NCI-H2227 treated with DMSO at 0.1 percent for 48 hours (cell line): Measurements from ENCODE around the gene GVQW3.

Experiments used
- DNase-seq: peaks from one replicate; lab custom pipeline; 2025; lab: John Stamatoyannopoulos, UW

Gene GVQW3

GRCh38 chr11:76380977-76381719 is at the start of gene GVQW3, which contains the start of gene THAP12:
Gene GVQW3 (plus strand): TSS chr11:76381323. CDS start chr11:76381829, 506 bp downstream.
Gene THAP12 (minus strand): TSS chr11:76381132. CDS start chr11:76380836, 296 bp downstream.
- peak; percentile 97 for DNase-seq

- DNase-seq: no peak
Observed at GRCh38 chr11:76334826-76335389, 46.2 kb upstream of the GVQW3 start.

GRCh38 chr11:76335842-76336241 is 45.3 kb upstream of the GVQW3 start:
- DNase-seq: no peak

DNA sequence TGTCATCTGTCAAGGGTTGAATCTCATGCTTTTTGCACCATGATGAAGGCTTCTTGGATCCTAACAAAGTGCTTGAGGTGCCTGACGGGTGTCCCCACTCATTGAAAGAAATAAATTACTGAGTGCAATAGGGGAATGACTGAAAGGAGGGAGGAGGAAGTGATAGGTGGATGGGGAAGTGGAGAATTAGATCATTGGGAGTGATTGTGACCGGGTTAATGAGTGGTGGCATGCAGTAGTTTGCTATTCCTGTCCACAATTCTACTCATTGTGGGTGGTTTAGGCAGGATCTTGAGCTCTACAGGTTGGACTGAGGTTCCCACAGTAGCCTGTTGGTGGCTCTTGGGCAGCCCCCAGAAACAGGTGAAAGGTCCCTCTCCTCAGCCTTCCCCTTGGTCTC is 44.5 kb upstream of the GVQW3 start:
- DNase-seq: no peak

- no peak for DNase-seq
Observed at GRCh38 chr11:76337469-76337868, 43.7 kb upstream of the GVQW3 start.

DNA sequence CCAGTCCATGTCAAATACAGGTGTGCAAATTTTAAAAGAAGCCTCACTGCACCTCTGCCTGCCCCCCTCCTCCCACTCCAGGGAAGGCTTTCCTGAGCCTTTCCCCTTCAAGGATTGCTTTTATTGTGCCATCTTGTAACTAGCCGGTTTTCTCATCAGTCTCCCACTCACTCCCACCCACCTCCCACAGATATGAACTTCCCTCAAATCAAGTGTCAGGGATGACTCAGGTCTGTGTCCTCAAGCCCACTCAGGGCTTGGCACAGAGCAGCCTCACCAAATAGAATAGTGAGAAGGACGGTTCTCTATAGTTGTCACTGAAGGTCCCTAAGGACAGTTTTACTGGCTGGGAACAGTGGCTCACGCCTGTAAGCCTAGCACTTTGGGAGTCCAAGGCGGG is 43.2 kb upstream of the GVQW3 start:
- no peak for DNase-seq

GRCh38 chr11:76339221-76339620 is 41.9 kb upstream of the GVQW3 start:
- no peak for DNase-seq

DNA sequence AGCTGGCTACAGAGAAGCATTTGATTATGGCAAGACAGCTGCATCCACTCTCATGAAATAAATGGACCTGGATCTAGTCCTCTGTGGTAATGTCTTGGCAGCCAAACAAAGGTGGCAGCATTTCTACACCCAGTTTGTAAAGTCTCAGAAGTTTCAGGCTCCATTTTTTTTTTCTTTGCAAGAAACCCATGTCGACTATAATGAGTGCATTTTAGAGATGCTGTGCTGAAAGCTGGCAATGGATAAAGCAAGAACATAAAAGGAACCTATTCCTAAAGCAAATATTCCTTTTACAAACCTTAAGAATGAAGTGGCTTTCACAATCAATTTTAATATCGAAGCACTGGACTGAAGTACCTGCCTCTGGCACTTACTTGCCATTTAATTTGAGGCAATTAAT is 33.7 kb upstream of the GVQW3 start:
- DNase-seq: no peak

DNA sequence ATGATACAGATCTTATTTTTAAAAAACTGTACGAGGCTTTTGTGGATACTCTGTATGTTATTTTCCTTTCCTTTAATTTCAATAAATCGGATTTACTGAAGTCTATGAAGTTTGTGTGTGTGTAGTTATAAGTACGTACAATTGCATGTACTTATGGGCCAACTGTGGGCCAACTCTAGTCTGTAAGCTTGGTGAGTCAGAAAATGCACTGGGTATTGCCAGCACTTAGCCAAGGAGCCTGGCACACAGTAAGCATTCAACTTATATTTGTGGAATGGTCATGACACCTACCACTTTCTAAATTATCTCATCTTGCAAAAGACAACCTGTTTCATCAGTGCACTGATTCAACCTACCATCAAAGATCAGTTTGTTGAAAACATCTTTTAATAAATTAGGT is 32.8 kb upstream of the GVQW3 start:
- DNase-seq: no peak

- DNase-seq: no peak
Observed at GRCh38 chr11:76355172-76355571, 26.0 kb upstream of the GVQW3 start.

GRCh38 chr11:76361374-76361773 is 19.7 kb upstream of the GVQW3 start:
- no peak for DNase-seq

- no peak for DNase-seq
Observed at GRCh38 chr11:76361776-76362175, 19.3 kb upstream of the GVQW3 start.

GRCh38 chr11:76362716-76363115 is 18.4 kb upstream of the GVQW3 start:
- no peak for DNase-seq

DNA sequence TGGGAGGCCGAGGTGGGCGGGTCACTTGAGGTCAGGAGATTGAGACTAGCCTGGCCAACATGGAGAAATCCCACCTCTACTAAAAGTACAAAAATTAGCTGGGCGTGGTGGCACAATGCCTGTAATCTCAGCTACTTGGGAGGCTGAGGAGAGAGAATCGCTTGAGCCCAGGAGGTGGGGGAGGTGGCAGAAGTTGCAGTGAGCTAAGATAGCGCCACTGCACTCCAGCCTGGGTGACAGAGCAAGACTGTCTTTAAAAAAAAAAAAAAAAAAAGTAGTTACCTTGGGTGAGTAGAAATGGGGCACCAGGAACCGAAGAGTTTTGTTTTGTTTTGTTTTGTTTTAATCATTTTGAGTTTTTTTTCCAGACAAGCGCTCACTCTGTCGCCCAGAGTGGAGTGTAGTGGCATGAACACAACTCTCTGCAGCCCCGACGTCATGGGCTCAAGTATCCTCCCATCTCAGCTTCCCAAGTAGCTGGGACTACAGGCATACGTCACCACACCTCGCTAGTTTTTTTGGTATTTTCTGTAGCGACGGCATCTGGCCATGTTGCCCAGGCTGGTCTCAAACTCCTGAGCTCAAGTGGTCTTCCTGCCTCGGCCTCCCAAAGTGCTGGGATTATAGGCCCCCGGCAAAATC is 16.0 kb upstream of the GVQW3 start:
- DNase-seq: peak; percentile 59

DNA sequence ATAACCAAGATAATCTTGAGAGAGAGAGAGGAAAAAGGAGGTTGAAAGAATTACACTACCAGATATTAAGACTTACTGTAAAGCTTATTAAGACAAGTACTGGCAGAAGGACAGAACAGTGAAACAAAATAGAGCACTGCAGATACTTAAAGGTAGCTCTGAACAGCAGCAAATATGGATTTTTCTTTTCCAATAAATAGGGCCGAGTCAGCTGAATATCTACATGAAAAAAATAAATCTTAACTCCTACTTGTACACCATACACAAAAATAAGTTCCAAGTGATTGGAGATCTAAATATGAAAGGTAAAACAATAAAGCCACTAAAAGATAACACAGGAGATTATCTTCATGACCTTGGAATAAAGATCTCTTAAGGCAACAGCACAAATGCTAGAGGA is 12.6 kb upstream of the GVQW3 start:
- no peak for DNase-seq

DNA sequence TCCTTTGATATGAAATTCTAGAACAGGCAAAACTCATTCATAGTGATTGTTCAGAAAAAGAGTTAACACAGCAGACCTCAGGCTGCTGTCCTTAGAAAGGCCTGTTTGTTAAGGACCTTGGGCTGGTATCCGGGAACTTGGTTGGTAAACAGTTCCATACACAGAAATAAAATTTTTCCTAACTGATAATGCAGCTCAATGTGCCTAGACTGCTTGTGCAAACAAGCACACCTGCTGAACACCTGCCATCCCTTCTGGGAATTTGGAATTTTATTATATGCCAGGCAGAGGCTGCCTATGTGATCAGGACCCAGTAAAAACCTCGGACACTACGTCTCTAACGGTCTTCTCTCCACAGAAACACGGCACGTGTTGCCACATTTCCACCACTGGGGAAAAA is 11.7 kb upstream of the GVQW3 start:
- DNase-seq: no peak

DNA sequence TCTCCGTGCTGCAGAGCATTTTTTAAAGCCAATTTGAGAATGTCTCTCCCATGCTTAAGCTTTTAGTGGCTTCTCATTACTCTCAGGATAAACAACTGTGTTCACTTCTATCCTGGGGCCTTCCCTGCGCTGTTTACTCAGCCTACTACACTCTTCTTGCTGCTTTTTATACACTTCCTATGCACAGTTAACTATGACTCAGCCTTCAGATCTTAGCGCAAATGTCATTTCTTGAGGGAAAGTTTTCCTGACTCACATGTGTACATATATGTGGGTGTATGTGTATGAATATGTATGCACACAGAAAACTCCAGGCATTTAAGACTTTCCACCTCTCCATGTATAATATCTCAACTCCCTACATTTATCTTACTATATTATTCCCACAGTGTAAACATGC is 10.0 kb upstream of the GVQW3 start:
- DNase-seq: no peak

- DNase-seq: no peak
Observed at GRCh38 chr11:76376746-76377558, 4.2 kb upstream of the GVQW3 start.

GRCh38 chr11:76379807-76380158 is 1.3 kb upstream of the GVQW3 start:
- no peak for DNase-seq

- no peak for DNase-seq
Observed at GRCh38 chr11:76380159-76380976, 755 bp upstream of the GVQW3 start.

- no peak for DNase-seq
Observed at GRCh38 chr11:76382209-76382608, 1.1 kb downstream of the GVQW3 start.

DNA sequence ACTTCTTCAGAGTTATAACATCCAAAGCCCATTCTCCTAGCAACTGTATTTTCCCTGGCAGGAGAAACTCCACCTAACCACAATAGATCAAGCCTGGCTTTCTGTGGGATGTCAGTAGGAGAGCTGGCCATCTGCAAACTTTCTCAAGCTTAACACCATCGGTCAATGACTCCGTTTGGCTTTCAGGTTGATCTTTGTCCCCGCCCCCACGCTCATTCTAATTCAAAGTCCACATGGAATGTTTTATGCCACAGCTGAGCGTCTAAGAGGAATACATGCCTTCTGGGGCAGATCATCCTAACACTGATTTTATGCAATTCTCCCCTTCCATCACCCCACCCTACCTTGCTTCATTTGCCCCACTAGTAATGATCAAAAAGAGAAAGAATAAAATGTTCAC is 4.8 kb downstream of the GVQW3 start:
- DNase-seq: no peak
